Thyroid gland (tissue), 4 donors: Measurements from ENCODE around the gene SLC6A9. TPM values are rescaled to one million over a fixed set of nuclear protein-coding genes. Genes with fewer than 3 reads are reported as not detected.

ENCODE experiments used
- DNase-seq, 2 donors: peaks; one replicate each; pipeline ENCODE4 v3.0.0-alpha.2; 2019
- H3K27ac ChIP-seq, 3 donors: fragments of 200-600 bp; sonication (generic); 1 replicate in 2 of 3; 2 replicates in 1 of 3; pipeline ENCODE4 v1.5.1; 2016 to 2019; ENCODE audit warnings: mild to moderate bottlenecking in 1 of 3, moderate library complexity in 1 of 3
- H3K27me3 ChIP-seq: fragments of 200-600 bp; sonication (generic); one replicate; pipeline ENCODE4 v1.5.1; 2019
- H3K36me3 ChIP-seq, 2 donors: fragments of 200-600 bp; sonication (generic); one replicate each; pipeline ENCODE4 v1.5.1; 2016 to 2019
- H3K4me1 ChIP-seq, 2 donors: fragments of 200-600 bp; sonication (generic); one replicate each; pipeline ENCODE4 v1.5.1; 2017 to 2019
- H3K4me3 ChIP-seq, 3 donors: fragments of 200-600 bp; sonication (generic); replicated peaks in 1 of 3; 1 replicate in 2 of 3; 2 replicates in 1 of 3; pipeline ENCODE4 v1.5.1; 2016; ENCODE audit warnings: mild to moderate bottlenecking in 1 of 3
- H3K9me3 ChIP-seq: fragments of 200-600 bp; sonication (generic); one replicate; pipeline ENCODE4 v1.5.1; 2017
- POLR2A ChIP-seq, 2 donors: fragments of 450-650 bp; IDR thresholded peaks; one replicate each; pipeline ENCODE4 v1.6.1; 2017; ENCODE audit warnings: antibody characterized with exemption in 2 of 2, mild to moderate bottlenecking in 2 of 2, moderate library complexity in 1 of 2
- WGBS, 2 donors: methylation state at CpG; one replicate each; pipeline ENCODE4 v1.1.5; 2017; 5-methylcytosine and 5-hydroxymethylcytosine counted together
- intact Hi-C: fragments of 100-400 bp; cut with DNase I; formaldehyde crosslinking; loops from one replicate; pipeline ENCODE4 v1.15.1; 2023
- total RNA-seq, 4 donors: library from RNA; depleted of rRNA; stranded (reverse); fragments of >200 nt; gene quantifications; one replicate each; pipeline ENCODE4 v1.2.3, GENCODE V29; 2016
- TF ChIP-seq, protein P1 (sequence below), 6 experiments: fragments of 200-600 bp in 3 of 6; fragments of 450-650 bp in 3 of 6; sonication (generic) in 3 of 6; IDR thresholded peaks; one replicate each; pipeline ENCODE4 v1.5.1; 2016 to 2019; ENCODE audit warnings: antibody characterized with exemption in 6 of 6, mild to moderate bottlenecking in 2 of 6, inconsistent platforms in 1 of 6, moderate library complexity in 1 of 6

The SLC6A9 gene
- 10 to 100 TPM in 1 of 4 donors, 1 to 10 TPM in 3; 7.2 to 11.3 (median 7.6) TPM for total RNA-seq

DNA sequence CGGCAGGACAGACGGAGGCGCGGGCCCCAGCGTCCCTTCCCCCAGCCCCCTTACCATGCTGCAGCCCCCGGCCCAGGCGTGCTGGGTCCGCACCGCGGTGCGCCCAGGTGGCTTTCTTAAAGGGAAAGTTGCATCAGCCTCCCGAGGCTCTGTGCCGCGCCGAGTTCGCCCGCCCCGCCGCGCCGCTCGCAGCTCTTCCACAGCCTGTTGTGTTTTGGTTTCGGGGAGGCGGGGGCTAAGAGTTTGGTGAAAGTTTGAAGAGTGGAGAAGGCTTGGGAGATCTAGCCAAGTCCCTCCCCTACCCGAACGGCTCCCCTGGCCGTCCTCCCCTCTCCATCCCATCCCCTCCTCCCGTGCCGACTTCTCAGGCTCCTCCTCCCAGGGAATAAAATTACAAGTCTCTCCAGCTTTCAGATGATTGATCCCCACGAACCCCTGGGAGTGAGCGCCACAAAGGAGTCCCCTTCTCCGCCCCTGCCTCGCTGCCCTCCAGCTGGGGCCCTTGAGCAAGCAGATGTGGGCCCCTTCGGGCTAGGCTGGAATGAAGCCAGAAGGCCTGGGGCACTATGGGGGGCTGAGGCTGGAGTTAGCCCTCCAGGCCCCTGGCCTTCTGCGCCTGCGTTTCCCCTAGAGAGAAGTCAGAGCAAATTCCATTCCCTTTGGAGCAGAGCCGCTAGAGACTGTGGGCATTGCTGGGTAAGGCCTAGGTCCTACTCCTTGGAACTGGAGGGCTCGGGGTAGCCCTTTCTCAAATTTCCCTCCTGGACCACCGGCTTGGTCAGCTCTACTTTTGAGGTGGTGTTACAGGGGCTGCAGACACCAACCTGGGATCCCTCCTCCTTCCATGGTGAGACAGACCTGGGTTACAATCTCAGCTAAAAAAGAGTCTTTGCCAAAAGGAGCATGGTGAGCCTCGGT lies at the start of gene SLC6A9:
Gene SLC6A9, minus strand, starts transcription at position 211 of the 918 bp plus-strand sequence. CDS start 7,185 bp downstream, outside the sequence.
- H3K4me3 ChIP-seq = peak within 1 kb of the TSS; percentile 48 to 66 (median 57)
- 6 to 28% methylated on average over 15 to 25 of the region's 40 CpGs for WGBS, 2 donors
- H3K27me3 ChIP-seq = no peaks in the 10 kb centered on the region
- H3K36me3 ChIP-seq = no peaks in the 10 kb centered on the region
- peak within 1 kb of the TSS; percentile 65 to 92 (median 85) for H3K27ac ChIP-seq
- H3K4me1 ChIP-seq = peaks cover 12 to 20% of the 10 kb centered on the region in 2 donors
- TF ChIP-seq, protein P1, sequence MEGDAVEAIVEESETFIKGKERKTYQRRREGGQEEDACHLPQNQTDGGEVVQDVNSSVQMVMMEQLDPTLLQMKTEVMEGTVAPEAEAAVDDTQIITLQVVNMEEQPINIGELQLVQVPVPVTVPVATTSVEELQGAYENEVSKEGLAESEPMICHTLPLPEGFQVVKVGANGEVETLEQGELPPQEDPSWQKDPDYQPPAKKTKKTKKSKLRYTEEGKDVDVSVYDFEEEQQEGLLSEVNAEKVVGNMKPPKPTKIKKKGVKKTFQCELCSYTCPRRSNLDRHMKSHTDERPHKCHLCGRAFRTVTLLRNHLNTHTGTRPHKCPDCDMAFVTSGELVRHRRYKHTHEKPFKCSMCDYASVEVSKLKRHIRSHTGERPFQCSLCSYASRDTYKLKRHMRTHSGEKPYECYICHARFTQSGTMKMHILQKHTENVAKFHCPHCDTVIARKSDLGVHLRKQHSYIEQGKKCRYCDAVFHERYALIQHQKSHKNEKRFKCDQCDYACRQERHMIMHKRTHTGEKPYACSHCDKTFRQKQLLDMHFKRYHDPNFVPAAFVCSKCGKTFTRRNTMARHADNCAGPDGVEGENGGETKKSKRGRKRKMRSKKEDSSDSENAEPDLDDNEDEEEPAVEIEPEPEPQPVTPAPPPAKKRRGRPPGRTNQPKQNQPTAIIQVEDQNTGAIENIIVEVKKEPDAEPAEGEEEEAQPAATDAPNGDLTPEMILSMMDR (IDR thresholded peaks at IDR 0.05) = no peak
- TF ChIP-seq POLR2A (IDR thresholded peaks at IDR 0.05) = peak in 1 of 2 donors; percentile 64
- H3K9me3 ChIP-seq = no peaks in the 10 kb centered on the region
- intact Hi-C loops = loop anchor here (5.0 to 10.0 kb wide), 2 partner anchors 34 to 267 kb away; no protein-coding TSS in a partner anchor
- DNase-seq = peak; percentile 86 to 87

DNA sequence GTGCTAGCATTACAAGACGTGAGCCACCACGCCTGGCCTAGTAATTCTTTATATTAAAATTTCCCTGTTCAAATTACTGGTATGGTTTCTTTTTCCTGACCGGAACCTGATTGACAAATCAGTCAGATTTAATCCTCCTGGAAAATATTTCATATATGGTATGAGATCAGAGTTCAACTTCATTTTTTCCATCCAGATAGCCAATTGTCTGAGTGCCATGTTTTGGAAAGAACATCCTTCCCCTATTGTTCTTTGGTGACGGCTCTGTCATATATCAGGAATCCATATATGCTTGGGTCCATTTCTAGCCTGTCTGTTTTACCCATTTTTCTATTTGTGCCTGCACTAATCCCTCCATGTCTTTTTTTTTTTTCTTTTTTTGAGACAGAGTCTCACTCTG lies 48.3 kb upstream of the SLC6A9 start:
- Histone ChIP-seq H3K27me3 (no peaks in the 10 kb centered on the region), H3K4me1 (no peaks in the 10 kb centered on the region), H3K27ac (no peak overlapping the region), H3K4me3 (no peak overlapping the region), H3K36me3 (no peaks in the 10 kb centered on the region), H3K9me3 (no peaks in the 10 kb centered on the region)
- intact Hi-C loops = no loop called here
- no peak for DNase-seq
- WGBS, 2 donors = 91 to 94% methylated on average over 4 of the region's 4 CpGs
- no peak for TF ChIP-seq POLR2A (IDR thresholded peaks at IDR 0.05)
- TF ChIP-seq, protein P1 (IDR thresholded peaks at IDR 0.05) = no peak

DNA sequence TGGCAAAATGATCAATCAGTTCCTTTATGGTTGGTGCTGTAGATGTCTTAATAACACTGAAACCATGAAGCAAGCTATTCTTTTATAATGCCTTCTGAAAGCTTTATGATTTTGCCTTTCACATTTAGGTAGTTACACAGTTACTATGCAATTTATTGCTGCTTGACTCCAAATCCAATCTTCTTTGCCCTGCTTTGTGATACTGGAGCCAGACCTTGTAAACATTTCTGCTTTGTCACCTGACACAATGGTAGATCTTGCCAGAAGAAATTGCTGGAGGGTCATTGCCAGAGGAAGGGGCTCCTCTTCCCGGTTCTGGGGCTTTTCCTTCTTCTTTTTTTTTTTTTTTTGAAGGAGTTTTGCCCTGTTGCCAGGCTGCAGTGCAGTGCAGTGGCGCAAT lies 46.8 kb upstream of the SLC6A9 start:
- Histone ChIP-seq H3K9me3 (no peaks in the 10 kb centered on the region), H3K4me1 (no peaks in the 10 kb centered on the region), H3K4me3 (no peak overlapping the region), H3K27me3 (no peaks in the 10 kb centered on the region), H3K27ac (no peak overlapping the region), H3K36me3 (no peaks in the 10 kb centered on the region)
- intact Hi-C loops = no loop called here
- DNase-seq = no peak
- TF ChIP-seq, protein P1 (IDR thresholded peaks at IDR 0.05) = no peak
- no peak for TF ChIP-seq POLR2A (IDR thresholded peaks at IDR 0.05)
- 51 to 64% methylated on average over 2 of the region's 2 CpGs for WGBS, 2 donors

DNA sequence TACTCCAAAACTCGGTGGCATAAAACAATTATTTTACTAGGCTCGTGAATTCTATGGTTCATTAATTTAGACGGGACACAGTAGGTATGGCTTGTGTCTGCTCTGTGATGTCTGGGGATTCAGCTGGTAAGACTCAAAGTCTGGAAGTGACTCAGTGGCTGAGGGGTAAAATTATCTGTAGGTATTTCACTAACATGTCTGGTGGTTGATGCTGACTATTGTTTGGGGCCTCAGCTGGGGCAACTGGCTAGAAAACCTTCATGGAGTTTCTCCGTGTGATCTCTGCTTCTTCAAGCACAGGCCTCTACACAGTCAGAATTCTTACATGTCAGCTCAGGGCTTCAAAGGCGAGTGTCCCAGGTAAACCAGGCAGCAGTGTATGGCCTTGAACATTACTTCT lies 46.2 kb upstream of the SLC6A9 start:
- Histone ChIP-seq H3K27ac (no peak overlapping the region), H3K27me3 (no peaks in the 10 kb centered on the region), H3K4me3 (no peak overlapping the region), H3K4me1 (no peaks in the 10 kb centered on the region), H3K36me3 (no peaks in the 10 kb centered on the region), H3K9me3 (no peaks in the 10 kb centered on the region)
- 86% methylated on average over 5 of the region's 5 CpGs for WGBS, 2 donors
- DNase-seq = no peak
- TF ChIP-seq, protein P1 (IDR thresholded peaks at IDR 0.05) = no peak
- no peak for TF ChIP-seq POLR2A (IDR thresholded peaks at IDR 0.05)
- intact Hi-C loops = no loop called here

DNA sequence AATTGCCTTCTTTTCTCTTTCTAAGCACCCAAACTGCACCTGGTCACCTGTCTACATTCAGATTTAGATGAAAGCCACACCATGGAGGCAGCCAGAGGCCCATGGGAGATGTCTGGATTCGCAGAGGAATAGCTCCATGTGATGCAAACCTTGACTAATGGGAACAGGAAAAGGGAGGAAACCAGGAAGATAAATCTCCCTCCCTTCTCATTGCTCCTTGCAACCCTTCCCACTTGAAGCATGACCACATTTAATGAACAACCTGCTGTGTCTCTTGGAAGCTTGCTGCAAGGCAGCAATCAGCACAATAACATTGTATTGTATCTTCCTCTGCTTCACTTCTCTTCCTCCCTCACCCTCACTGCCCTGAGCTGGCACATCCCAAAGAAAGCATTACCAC lies 44.8 kb upstream of the SLC6A9 start:
- no peak for TF ChIP-seq POLR2A (IDR thresholded peaks at IDR 0.05)
- TF ChIP-seq, protein P1 (IDR thresholded peaks at IDR 0.05) = no peak
- no peaks in the 10 kb centered on the region for H3K4me1 ChIP-seq
- intact Hi-C loops = no loop called here
- no peak overlapping the region for H3K4me3 ChIP-seq
- no peak overlapping the region for H3K27ac ChIP-seq
- no peaks in the 10 kb centered on the region for H3K9me3 ChIP-seq
- 48 to 74% methylated on average over 1 of the region's 1 CpG for WGBS, 2 donors
- no peaks in the 10 kb centered on the region for H3K36me3 ChIP-seq
- H3K27me3 ChIP-seq = no peaks in the 10 kb centered on the region
- no peak for DNase-seq
